GM18505 (cell line): ENCODE data around the gene RPL18A.
"Not testable (repeated sequence)": the region's sequence is repeated elsewhere in the genome, so short reads cannot be mapped to it uniquely, and the experiment has no call there.

Experiments used
- ATAC-seq: cut with Tn5 transposase; IDR thresholded peaks from one replicate; pipeline ENCODE4 v1.9.1; 2021; ENCODE audit not compliant: unreplicated experiment
- POLR2A ChIP-seq: IDR thresholded peaks from 4 replicates; pipeline ENCODE4 v1.6.1; 2011; ENCODE audit warnings: borderline replicate concordance; ENCODE audit not compliant: insufficient read depth, insufficient read length; ENCODE audit errors: extremely low read depth

Gene RPL18A

GRCh38 chr19:17886515-17886914, 26.8 kb downstream of the RPL18A start:
- no peak for TF ChIP-seq POLR2A
- no peak for ATAC-seq

- not testable (repeated sequence) for ATAC-seq
These were observed 27.5 kb downstream of the RPL18A start for GRCh38 chr19:17887221-17887620.

GRCh38 chr19:17888260-17888659, 28.6 kb downstream of the RPL18A start:
- ATAC-seq: no peak
- TF ChIP-seq POLR2A: no peak

- TF ChIP-seq POLR2A: no peak
- no peak for ATAC-seq
These were observed 30.0 kb downstream of the RPL18A start for GRCh38 chr19:17889609-17890214.

- ATAC-seq: no peak
- no peak for TF ChIP-seq POLR2A
These were observed 34.1 kb downstream of the RPL18A start for GRCh38 chr19:17893766-17894165.

- no peak for TF ChIP-seq POLR2A
- no peak for ATAC-seq
These were observed 43.0 kb downstream of the RPL18A start for GRCh38 chr19:17902701-17903100.

GRCh38 chr19:17908244-17908643, 48.5 kb downstream of the RPL18A start:
- no peak for ATAC-seq
- no peak for TF ChIP-seq POLR2A

- no peak for TF ChIP-seq POLR2A
- ATAC-seq: no peak
These were observed 49.5 kb downstream of the RPL18A start for GRCh38 chr19:17909003-17909732.

- no peak for TF ChIP-seq POLR2A
- ATAC-seq: no peak
These were observed 51.2 kb downstream of the RPL18A start for GRCh38 chr19:17910791-17911360.
